WI38 (cell line): ENCODE data around the gene YAF2.

Source experiments
- H3K4me3 ChIP-seq: 2 replicates; pipeline ENCODE4 v1.5.1; 2011; ENCODE audit warnings: low read depth, mild to moderate bottlenecking, control low read depth, low read length
- TF ChIP-seq, protein P1 (sequence below): IDR thresholded peaks from 2 replicates; pipeline ENCODE4 v1.5.1; 2012; ENCODE audit warnings: low read depth, mild to moderate bottlenecking, control low read depth, low read length

The YAF2 gene

DNA sequence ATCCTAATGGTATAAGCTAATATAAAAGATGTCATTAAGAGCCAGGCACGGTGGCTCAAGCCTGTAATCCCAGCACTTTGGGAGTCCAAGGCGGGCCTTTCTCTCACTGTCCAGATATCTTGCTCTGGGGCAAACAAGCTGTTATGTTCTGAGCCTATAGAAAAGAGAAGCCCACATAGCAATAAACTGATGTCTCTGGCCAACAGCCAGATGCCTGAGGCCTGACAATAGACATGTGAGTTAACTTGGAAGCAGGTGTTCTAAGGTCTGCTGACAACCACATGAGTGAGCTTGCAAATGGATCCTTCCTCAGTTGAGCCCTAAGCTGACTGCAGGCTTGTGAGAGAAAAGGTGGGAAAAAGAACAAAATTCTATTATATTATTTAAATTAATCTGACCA lies 25.0 kb downstream of the YAF2 start:
- H3K4me3 ChIP-seq: no peak overlapping the region
- TF ChIP-seq, protein P1, sequence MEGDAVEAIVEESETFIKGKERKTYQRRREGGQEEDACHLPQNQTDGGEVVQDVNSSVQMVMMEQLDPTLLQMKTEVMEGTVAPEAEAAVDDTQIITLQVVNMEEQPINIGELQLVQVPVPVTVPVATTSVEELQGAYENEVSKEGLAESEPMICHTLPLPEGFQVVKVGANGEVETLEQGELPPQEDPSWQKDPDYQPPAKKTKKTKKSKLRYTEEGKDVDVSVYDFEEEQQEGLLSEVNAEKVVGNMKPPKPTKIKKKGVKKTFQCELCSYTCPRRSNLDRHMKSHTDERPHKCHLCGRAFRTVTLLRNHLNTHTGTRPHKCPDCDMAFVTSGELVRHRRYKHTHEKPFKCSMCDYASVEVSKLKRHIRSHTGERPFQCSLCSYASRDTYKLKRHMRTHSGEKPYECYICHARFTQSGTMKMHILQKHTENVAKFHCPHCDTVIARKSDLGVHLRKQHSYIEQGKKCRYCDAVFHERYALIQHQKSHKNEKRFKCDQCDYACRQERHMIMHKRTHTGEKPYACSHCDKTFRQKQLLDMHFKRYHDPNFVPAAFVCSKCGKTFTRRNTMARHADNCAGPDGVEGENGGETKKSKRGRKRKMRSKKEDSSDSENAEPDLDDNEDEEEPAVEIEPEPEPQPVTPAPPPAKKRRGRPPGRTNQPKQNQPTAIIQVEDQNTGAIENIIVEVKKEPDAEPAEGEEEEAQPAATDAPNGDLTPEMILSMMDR: no peak

DNA sequence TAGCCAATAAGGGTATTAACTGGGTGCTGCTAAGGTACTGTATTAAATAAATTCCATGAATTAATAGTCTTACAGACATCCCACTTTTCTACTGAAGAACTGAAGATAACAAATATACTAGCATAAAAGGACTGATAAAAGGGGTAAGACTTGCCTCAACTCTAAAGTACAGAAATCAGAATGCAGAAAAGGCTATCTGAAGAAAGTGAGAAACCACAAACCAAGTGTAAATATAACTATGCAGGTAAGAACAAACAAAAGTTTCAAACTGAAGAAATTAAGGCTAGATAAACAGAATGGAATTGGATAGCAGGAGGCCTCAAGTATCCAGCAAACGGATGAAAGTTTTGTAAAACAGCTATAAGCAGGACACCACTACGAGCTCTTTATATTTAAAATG lies 29.5 kb downstream of the YAF2 start:
- no peak overlapping the region for H3K4me3 ChIP-seq
- TF ChIP-seq, protein P1: no peak

DNA sequence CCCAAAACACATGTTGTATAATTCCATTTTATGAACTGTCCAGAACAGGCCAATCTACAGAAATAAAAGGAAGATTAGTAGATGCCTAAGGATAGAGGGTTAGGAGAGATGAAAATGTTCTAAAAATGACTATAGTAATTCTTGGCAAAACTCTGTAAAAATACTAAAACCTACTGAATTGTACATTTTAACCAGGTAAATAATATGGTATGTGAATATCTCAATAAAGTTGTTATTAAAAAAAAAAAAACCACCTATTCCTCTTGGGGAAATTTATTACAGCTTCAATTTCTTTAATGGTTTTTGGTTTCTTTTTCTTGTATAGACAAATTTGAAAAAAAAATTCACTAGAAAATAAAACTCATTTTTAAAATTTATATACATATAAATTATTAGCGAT lies 33.2 kb downstream of the YAF2 start:
- H3K4me3 ChIP-seq: no peak overlapping the region
- TF ChIP-seq, protein P1: no peak

DNA sequence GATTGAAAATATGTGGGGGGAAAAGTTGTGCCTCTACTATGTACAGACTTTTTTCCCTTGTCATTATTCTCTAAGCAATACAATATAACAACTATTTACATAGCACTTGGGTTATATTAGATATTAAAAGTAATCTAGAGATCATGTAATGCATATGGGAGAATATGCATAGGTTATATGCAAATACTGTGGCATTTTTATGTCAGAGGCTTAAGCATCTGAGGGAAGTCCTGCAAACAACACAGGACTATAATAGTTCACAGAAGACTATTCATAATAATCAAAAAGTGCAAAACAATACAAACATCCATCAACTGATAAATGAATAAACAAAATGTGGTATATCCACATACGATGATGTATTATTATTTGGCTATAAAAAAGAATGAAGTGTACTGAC lies 33.7 kb downstream of the YAF2 start:
- no peak overlapping the region for H3K4me3 ChIP-seq
- TF ChIP-seq, protein P1: no peak

DNA sequence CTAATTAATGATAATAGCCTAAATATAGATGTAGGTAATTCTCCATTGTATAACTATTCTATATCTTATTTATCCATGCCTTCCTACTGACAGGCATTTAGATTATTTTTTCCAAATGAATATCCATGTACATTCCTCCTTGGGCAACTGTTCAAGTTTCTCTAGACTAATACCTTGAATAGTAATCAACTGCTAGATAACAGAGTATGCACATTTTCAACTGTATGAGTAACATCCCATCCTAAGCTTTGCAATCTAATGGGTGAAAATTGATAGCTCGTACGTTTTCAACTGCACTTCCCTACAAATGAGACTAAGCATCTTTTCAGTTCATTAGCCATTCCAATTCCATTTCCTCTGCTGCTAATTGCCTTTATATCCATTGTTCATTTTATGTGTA lies 37.0 kb downstream of the YAF2 start:
- H3K4me3 ChIP-seq: no peak overlapping the region
- TF ChIP-seq, protein P1: no peak

DNA sequence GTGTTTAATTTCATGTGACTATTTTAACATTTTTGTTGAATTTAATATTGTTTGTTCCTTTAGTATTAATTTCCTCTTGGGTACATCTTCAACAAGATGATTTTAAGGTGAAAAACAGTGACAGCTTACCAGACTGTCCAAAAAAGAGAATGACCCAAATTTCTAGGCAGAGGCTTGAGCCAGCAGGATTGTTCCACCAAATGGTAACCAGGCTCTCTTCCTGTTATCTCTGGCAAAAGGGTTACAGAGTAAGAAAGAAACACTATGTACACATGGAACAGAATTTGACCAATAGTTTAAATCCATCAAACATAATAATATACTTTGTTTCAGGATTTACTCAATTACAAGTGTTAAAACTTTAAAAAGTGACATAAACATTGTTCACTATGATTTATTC lies 39.0 kb downstream of the YAF2 start:
- TF ChIP-seq, protein P1: no peak

DNA sequence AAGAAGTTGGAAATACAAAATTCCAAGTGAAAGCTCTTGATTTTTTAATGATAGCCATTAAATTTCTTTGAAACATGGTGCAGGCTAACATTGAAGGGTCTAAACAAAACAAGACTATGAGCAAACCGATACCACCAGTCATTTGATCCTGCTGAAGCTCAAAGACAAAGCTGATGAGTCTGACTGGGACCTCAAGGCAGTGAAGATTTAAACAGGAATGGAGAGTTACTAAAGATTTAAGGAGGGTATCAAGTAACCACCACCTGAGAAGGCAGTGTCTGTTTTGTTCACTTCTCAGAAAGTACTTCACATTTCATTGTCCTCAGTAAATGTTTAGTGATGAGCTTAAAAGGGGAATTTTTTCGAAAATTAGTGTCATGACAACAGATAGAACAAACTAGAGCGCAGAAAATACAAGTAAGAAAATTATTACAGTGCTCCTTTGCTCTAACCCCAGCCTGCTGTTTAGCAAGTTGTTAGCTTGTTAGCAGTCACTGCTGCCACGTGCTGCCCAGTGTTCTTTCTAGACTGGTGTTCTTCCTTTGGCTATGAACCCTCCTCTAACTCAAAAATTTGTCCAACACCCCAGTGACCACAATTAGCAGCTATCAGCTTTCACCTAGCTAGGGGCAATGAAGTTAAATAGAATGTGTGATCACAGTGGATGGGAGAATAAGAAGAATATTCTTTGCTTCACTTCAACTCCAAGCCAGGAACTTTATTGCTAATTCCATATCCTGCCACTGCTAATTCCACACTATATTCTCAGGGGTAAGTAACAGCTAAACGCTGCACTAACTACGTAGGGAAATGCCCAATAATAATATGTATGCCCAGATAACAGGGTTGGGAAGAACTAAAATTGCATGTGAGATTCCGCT lies 41.1 kb downstream of the YAF2 start:
- H3K4me3 ChIP-seq: no peak overlapping the region
- TF ChIP-seq, protein P1: no peak

More for the DNA sequence above, 39.0 kb downstream of the YAF2 start:
- H3K4me3 ChIP-seq: no peak overlapping the region
